GM20431 (cell line): ENCODE measurements around the gene CACNA2D2.

Source experiments
- in situ Hi-C: fragments of 300-500 bp; cut with MseI, MboI; formaldehyde crosslinking; loops from one replicate; pipeline ENCODE4 v1.15.0; 2020; ENCODE audit warnings: low sequenced_read_pairs; ENCODE audit not compliant: unreplicated experiment

CACNA2D2 gene

GRCh38 chr3:50503504-50504342 lies at the start of gene CACNA2D2:
TSS of gene CACNA2D2 (minus strand) at chr3:50503634. CDS start at chr3:50503423, 211 bp downstream.
- in situ Hi-C loops, result no loop called here

GRCh38 chr3:50552598-50552997 lies 49.2 kb upstream of the CACNA2D2 start:
- in situ Hi-C loops, result no loop called here

GRCh38 chr3:50551681-50552435 lies 48.4 kb upstream of the CACNA2D2 start:
- in situ Hi-C loops, result no loop called here

GRCh38 chr3:50551054-50551659 lies 47.7 kb upstream of the CACNA2D2 start:
- in situ Hi-C loops, result no loop called here

- in situ Hi-C loops, result no loop called here
Observed at GRCh38 chr3:50550079-50550736, 46.8 kb upstream of the CACNA2D2 start.

GRCh38 chr3:50549226-50549625 lies 45.8 kb upstream of the CACNA2D2 start:
- in situ Hi-C loops, result no loop called here

GRCh38 chr3:50545781-50546180 lies 42.3 kb upstream of the CACNA2D2 start:
- in situ Hi-C loops, result no loop called here

GRCh38 chr3:50542177-50543034 lies 39.0 kb upstream of the CACNA2D2 start:
- in situ Hi-C loops, result no loop called here

GRCh38 chr3:50539356-50540286 lies 36.2 kb upstream of the CACNA2D2 start:
- in situ Hi-C loops, result no loop called here

GRCh38 chr3:50537421-50538129 lies 34.1 kb upstream of the CACNA2D2 start:
- in situ Hi-C loops, result no loop called here

- in situ Hi-C loops, result no loop called here
Observed at GRCh38 chr3:50536471-50537180, 33.2 kb upstream of the CACNA2D2 start.

- in situ Hi-C loops, result no loop called here
Observed at GRCh38 chr3:50534681-50535330, 31.4 kb upstream of the CACNA2D2 start.

- in situ Hi-C loops, result no loop called here
Observed at GRCh38 chr3:50533807-50534461, 30.5 kb upstream of the CACNA2D2 start.

- in situ Hi-C loops, result no loop called here
Observed at GRCh38 chr3:50533316-50533715, 29.9 kb upstream of the CACNA2D2 start.

GRCh38 chr3:50532062-50532705 lies 28.8 kb upstream of the CACNA2D2 start:
- in situ Hi-C loops, result no loop called here

- in situ Hi-C loops, result no loop called here
Observed at GRCh38 chr3:50531201-50531600, 27.8 kb upstream of the CACNA2D2 start.
